ENCODE results near the gene PIF1. TPM values are rescaled to one million over a fixed set of nuclear protein-coding genes. Genes with fewer than 3 reads are reported as not detected.

Gene PIF1
- total RNA-seq, 1 experiment from 2014 or later, result 51.5 TPM

- no peaks in the 10 kb centered on the region for H3K4me1 Mint-ChIP-seq (ENCODE audit: low read depth, unreplicated experiment)
- intact Hi-C loops (cut with micrococcal nuclease; ENCODE audit: unreplicated experiment), result no loop called here
- H3K27me3 Mint-ChIP-seq (ENCODE audit: unreplicated experiment), result no peaks in the 10 kb centered on the region
- no peak overlapping the region for H3K4me3 Mint-ChIP-seq (ENCODE audit: low read depth, unreplicated experiment)
- CTCF ChIA-PET, result no interaction called here
- H3K9me3 Mint-ChIP-seq (ENCODE audit: low read depth, unreplicated experiment), result no peaks in the 10 kb centered on the region
- BruUV-seq (replicated peaks), result no TSS peak
- no peak for TF ChIP-seq CTCF (IDR thresholded peaks at IDR 0.05; ENCODE audit: unreplicated experiment)
- DNase-seq, result no peak
- no peak overlapping the region for H3K27ac Mint-ChIP-seq (ENCODE audit: unreplicated experiment)
- H3K36me3 Mint-ChIP-seq (ENCODE audit: insufficient read depth, unreplicated experiment), result no peaks in the 10 kb centered on the region
Observed at GRCh38 chr15:64791401-64791800, 34.0 kb downstream of the PIF1 start.

- H3K27ac Mint-ChIP-seq (ENCODE audit: unreplicated experiment), result no peak overlapping the region
- no peak for TF ChIP-seq CTCF (IDR thresholded peaks at IDR 0.05; ENCODE audit: unreplicated experiment)
- no peaks in the 10 kb centered on the region for H3K36me3 Mint-ChIP-seq (ENCODE audit: insufficient read depth, unreplicated experiment)
- H3K4me1 Mint-ChIP-seq (ENCODE audit: low read depth, unreplicated experiment), result no peaks in the 10 kb centered on the region
- BruUV-seq (replicated peaks), result no TSS peak
- CTCF ChIA-PET, result no interaction called here
- intact Hi-C loops (cut with micrococcal nuclease; ENCODE audit: unreplicated experiment), result no loop called here
- peaks cover 40% of the 10 kb centered on the region for H3K27me3 Mint-ChIP-seq (ENCODE audit: unreplicated experiment)
- H3K9me3 Mint-ChIP-seq (ENCODE audit: low read depth, unreplicated experiment), result no peaks in the 10 kb centered on the region
- DNase-seq, result no peak
- no peak overlapping the region for H3K4me3 Mint-ChIP-seq (ENCODE audit: low read depth, unreplicated experiment)
Observed at GRCh38 chr15:64783796-64784195, 41.7 kb downstream of the PIF1 start.

- intact Hi-C loops (cut with micrococcal nuclease; ENCODE audit: unreplicated experiment), result no loop called here
- BruUV-seq (replicated peaks), result no TSS peak
- Mint-ChIP-seq H3K27ac (ENCODE audit: unreplicated experiment) (no peak overlapping the region), H3K4me3 (ENCODE audit: low read depth, unreplicated experiment) (no peak overlapping the region), H3K36me3 (ENCODE audit: insufficient read depth, unreplicated experiment) (no peaks in the 10 kb centered on the region), H3K27me3 (ENCODE audit: unreplicated experiment) (peaks cover 50% of the 10 kb centered on the region), H3K4me1 (ENCODE audit: low read depth, unreplicated experiment) (no peaks in the 10 kb centered on the region), H3K9me3 (ENCODE audit: low read depth, unreplicated experiment) (no peaks in the 10 kb centered on the region)
- TF ChIP-seq CTCF (IDR thresholded peaks at IDR 0.05; ENCODE audit: unreplicated experiment), result no peak
- CTCF ChIA-PET, result interaction anchor here (0.6 to 0.8 kb wide), 3 partner anchors 16 to 1020 kb away, joined by 3 to 4 read pairs (median 4); no protein-coding TSS in a partner anchor
- DNase-seq, result no peak
Observed at GRCh38 chr15:64782751-64783150, 42.7 kb downstream of the PIF1 start.

- H3K4me3 Mint-ChIP-seq (ENCODE audit: low read depth, unreplicated experiment), result no peak overlapping the region
- H3K9me3 Mint-ChIP-seq (ENCODE audit: low read depth, unreplicated experiment), result no peaks in the 10 kb centered on the region
- no peak for DNase-seq
- H3K27me3 Mint-ChIP-seq (ENCODE audit: unreplicated experiment), result peaks cover 65% of the 10 kb centered on the region
- no peak for TF ChIP-seq CTCF (IDR thresholded peaks at IDR 0.05; ENCODE audit: unreplicated experiment)
- H3K4me1 Mint-ChIP-seq (ENCODE audit: low read depth, unreplicated experiment), result no peaks in the 10 kb centered on the region
- H3K36me3 Mint-ChIP-seq (ENCODE audit: insufficient read depth, unreplicated experiment), result no peaks in the 10 kb centered on the region
- H3K27ac Mint-ChIP-seq (ENCODE audit: unreplicated experiment), result no peak overlapping the region
- BruUV-seq (replicated peaks), result no TSS peak
- intact Hi-C loops (cut with micrococcal nuclease; ENCODE audit: unreplicated experiment), result no loop called here
- CTCF ChIA-PET, result interaction anchor here (0.5 kb wide), 1 partner anchor 13 kb away, joined by 3 read pairs; no protein-coding TSS in a partner anchor
Observed at GRCh38 chr15:64781299-64781698, 44.1 kb downstream of the PIF1 start.
